CD8-positive, alpha-beta memory T cell (primary cell): ENCODE measurements around the gene TRPC5OS. TPM values are rescaled to one million over a fixed set of nuclear protein-coding genes. Genes with fewer than 3 reads are reported as not detected.

Source experiments
- CTCF ChIA-PET: fragments of 350-600 bp; sonication (Branson Sonifier 250); formaldehyde crosslinking; loops from one replicate; lab custom pipeline; 2021; ENCODE audit warnings: antibody characterized with exemption; lab: Charles Lee
- POLR2A ChIA-PET: fragments of 350-600 bp; sonication (Branson Sonifier 250); formaldehyde crosslinking; loops from one replicate; lab custom pipeline; 2021; ENCODE audit warnings: antibody characterized with exemption; lab: Charles Lee
- DNase-seq, 5 donors: peaks; one replicate each; pipeline versions ENCODE4 v3.0.0 to v3.0.0-alpha.2; 2020 to 2022; ENCODE audit warnings: mixed read lengths in 1 of 5
- H3K27ac ChIP-seq: one replicate; pipeline ENCODE4 v1.7.0; 2013; ENCODE audit warnings: low read depth, mild to moderate bottlenecking, low read length, moderate library complexity
- H3K27me3 ChIP-seq: 2 replicates; pipeline ENCODE4 v1.7.0; 2013; ENCODE audit warnings: low read length, mild to moderate bottlenecking; ENCODE audit not compliant: insufficient read depth, poor library complexity, severe bottlenecking
- H3K36me3 ChIP-seq: 2 replicates; pipeline ENCODE4 v1.7.0; 2013; ENCODE audit warnings: mild to moderate bottlenecking, low read length, moderate library complexity; ENCODE audit not compliant: insufficient read depth
- H3K4me1 ChIP-seq: 2 replicates; pipeline ENCODE4 v1.7.0; 2013; ENCODE audit warnings: mild to moderate bottlenecking, low read length, moderate library complexity; ENCODE audit not compliant: insufficient read depth
- H3K4me3 ChIP-seq: 2 replicates; pipeline ENCODE4 v1.7.0; 2013; ENCODE audit warnings: mild to moderate bottlenecking, low read length
- H3K9me3 ChIP-seq: 2 replicates; pipeline ENCODE4 v1.7.0; 2013; ENCODE audit warnings: mild to moderate bottlenecking, low read length
- H3K27ac Mint-ChIP-seq, 8 donors: one replicate each; pipeline ENCODE4 v1.8.0; 2020 to 2021; ENCODE audit warnings: mixed read lengths in 8 of 8, mild to moderate bottlenecking in 6 of 8, inconsistent platforms in 3 of 8, moderate library complexity in 3 of 8
- H3K27me3 Mint-ChIP-seq, 2 donors: one replicate each; pipeline ENCODE4 v1.8.0; 2020 to 2021; ENCODE audit warnings: mixed read lengths in 2 of 2, mild to moderate bottlenecking in 1 of 2, moderate library complexity in 1 of 2
- H3K36me3 Mint-ChIP-seq, 3 donors: one replicate each; pipeline ENCODE4 v1.8.0; 2020 to 2021; ENCODE audit warnings: mixed read lengths in 3 of 3, inconsistent platforms in 1 of 3, mild to moderate bottlenecking in 1 of 3
- H3K4me1 Mint-ChIP-seq, 3 donors: one replicate each; pipeline ENCODE4 v1.8.0; 2020 to 2021; ENCODE audit warnings: mixed read lengths in 3 of 3, inconsistent platforms in 1 of 3, mild to moderate bottlenecking in 1 of 3
- H3K4me3 Mint-ChIP-seq, 7 donors: one replicate each; pipeline ENCODE4 v1.8.0; 2020 to 2021; ENCODE audit warnings: mixed read lengths in 7 of 7, mild to moderate bottlenecking in 6 of 7, moderate library complexity in 4 of 7, inconsistent platforms in 2 of 7
- H3K9me3 Mint-ChIP-seq, 5 donors: one replicate each; pipeline ENCODE4 v1.8.0; 2020 to 2022; ENCODE audit warnings: mixed read lengths in 5 of 5, mild to moderate bottlenecking in 3 of 5, moderate library complexity in 2 of 5, inconsistent platforms in 1 of 5
- polyA plus RNA-seq: library from polyadenylated mRNA; unstranded; fragments of 300-500 nt; fragmentation: Illumina TruSeq; gene quantifications from one replicate; pipeline ENCODE4 v1.2.3, GENCODE V29; 2021
- total RNA-seq, 2 experiments: library from RNA; stranded (reverse); gene quantifications; one replicate each; pipeline ENCODE4 v1.2.3, GENCODE V29; 2021

Gene TRPC5OS
- total and polyA plus RNA-seq, 3 experiments from 2014 or later = not detected

- no peak for DNase-seq
- Histone ChIP-seq H3K4me3 (no peak overlapping the region), H3K36me3 (no peaks in the 10 kb centered on the region), H3K27ac (no peak overlapping the region), H3K4me1 (no peaks in the 10 kb centered on the region), H3K9me3 (no peaks in the 10 kb centered on the region), H3K27me3 (no peaks in the 10 kb centered on the region)
- ChIA-PET CTCF (no interaction called here), POLR2A (no interaction called here)
- Mint-ChIP-seq H3K27ac (no peak overlapping the region), H3K9me3 (no peaks in the 10 kb centered on the region), H3K4me3 (no peak overlapping the region), H3K4me1 (no peaks in the 10 kb centered on the region), H3K27me3 (peaks cover 0 to 5% of the 10 kb centered on the region in 2 donors), H3K36me3 (no peaks in the 10 kb centered on the region)
Observed at GRCh38 chrX:111877681-111878080, 1.7 kb downstream of the TRPC5OS start.

- H3K4me1 Mint-ChIP-seq = no peaks in the 10 kb centered on the region
- Histone ChIP-seq H3K4me1 (no peaks in the 10 kb centered on the region), H3K4me3 (no peak overlapping the region), H3K9me3 (no peaks in the 10 kb centered on the region), H3K27me3 (no peaks in the 10 kb centered on the region), H3K27ac (no peak overlapping the region), H3K36me3 (no peaks in the 10 kb centered on the region)
- peaks cover 0 to 1% of the 10 kb centered on the region in 2 donors for H3K27me3 Mint-ChIP-seq
- no peak for DNase-seq
- H3K9me3 Mint-ChIP-seq = no peaks in the 10 kb centered on the region
- ChIA-PET POLR2A (no interaction called here), CTCF (no interaction called here)
- no peaks in the 10 kb centered on the region for H3K36me3 Mint-ChIP-seq
- no peak overlapping the region for H3K4me3 Mint-ChIP-seq
- no peak overlapping the region for H3K27ac Mint-ChIP-seq
Observed at GRCh38 chrX:111880735-111881134, 4.8 kb downstream of the TRPC5OS start.

GRCh38 chrX:111881715-111882114 is 5.7 kb downstream of the TRPC5OS start:
- Histone ChIP-seq H3K36me3 (no peaks in the 10 kb centered on the region), H3K27me3 (no peaks in the 10 kb centered on the region), H3K9me3 (no peaks in the 10 kb centered on the region), H3K4me1 (no peaks in the 10 kb centered on the region), H3K27ac (no peak overlapping the region), H3K4me3 (no peak overlapping the region)
- no peak for DNase-seq
- no peaks in the 10 kb centered on the region for H3K36me3 Mint-ChIP-seq
- H3K27ac Mint-ChIP-seq = no peak overlapping the region
- ChIA-PET CTCF (no interaction called here), POLR2A (no interaction called here)
- H3K27me3 Mint-ChIP-seq = peaks cover 0 to 1% of the 10 kb centered on the region in 2 donors
- H3K4me3 Mint-ChIP-seq = no peak overlapping the region
- H3K9me3 Mint-ChIP-seq = no peaks in the 10 kb centered on the region
- H3K4me1 Mint-ChIP-seq = no peaks in the 10 kb centered on the region

GRCh38 chrX:111886678-111887077 is 10.7 kb downstream of the TRPC5OS start:
- H3K27ac Mint-ChIP-seq = no peak overlapping the region
- ChIA-PET CTCF (no interaction called here), POLR2A (no interaction called here)
- no peak overlapping the region for H3K4me3 ChIP-seq
- no peaks in the 10 kb centered on the region for H3K27me3 ChIP-seq
- peak overlapping the region in 1 of 7 donors; percentile 32 for H3K4me3 Mint-ChIP-seq
- DNase-seq = no peak
- H3K9me3 ChIP-seq = no peaks in the 10 kb centered on the region
- no peak overlapping the region for H3K27ac ChIP-seq
- no peaks in the 10 kb centered on the region for H3K4me1 Mint-ChIP-seq
- H3K27me3 Mint-ChIP-seq = no peaks in the 10 kb centered on the region
- H3K9me3 Mint-ChIP-seq = no peaks in the 10 kb centered on the region
- no peaks in the 10 kb centered on the region for H3K36me3 Mint-ChIP-seq
- no peaks in the 10 kb centered on the region for H3K36me3 ChIP-seq
- H3K4me1 ChIP-seq = no peaks in the 10 kb centered on the region

- no peaks in the 10 kb centered on the region for H3K4me1 ChIP-seq
- no peak for DNase-seq
- Mint-ChIP-seq H3K4me1 (no peaks in the 10 kb centered on the region), H3K4me3 (no peak overlapping the region), H3K27ac (no peak overlapping the region), H3K36me3 (no peaks in the 10 kb centered on the region), H3K9me3 (no peaks in the 10 kb centered on the region), H3K27me3 (no peaks in the 10 kb centered on the region)
- no peak overlapping the region for H3K4me3 ChIP-seq
- H3K27ac ChIP-seq = no peak overlapping the region
- ChIA-PET CTCF (no interaction called here), POLR2A (no interaction called here)
- H3K9me3 ChIP-seq = no peaks in the 10 kb centered on the region
- H3K36me3 ChIP-seq = no peaks in the 10 kb centered on the region
- no peaks in the 10 kb centered on the region for H3K27me3 ChIP-seq
Observed at GRCh38 chrX:111888600-111888999, 12.6 kb downstream of the TRPC5OS start.

GRCh38 chrX:111892375-111892774 is 16.4 kb downstream of the TRPC5OS start:
- Histone ChIP-seq H3K27me3 (no peaks in the 10 kb centered on the region), H3K27ac (no peak overlapping the region), H3K4me3 (no peak overlapping the region), H3K4me1 (no peaks in the 10 kb centered on the region), H3K36me3 (no peaks in the 10 kb centered on the region), H3K9me3 (no peaks in the 10 kb centered on the region)
- ChIA-PET CTCF (no interaction called here), POLR2A (no interaction called here)
- Mint-ChIP-seq H3K27me3 (peaks cover 0 to 1% of the 10 kb centered on the region in 2 donors), H3K36me3 (no peaks in the 10 kb centered on the region), H3K9me3 (no peaks in the 10 kb centered on the region), H3K4me1 (no peaks in the 10 kb centered on the region), H3K4me3 (no peak overlapping the region), H3K27ac (no peak overlapping the region)
- no peak for DNase-seq

GRCh38 chrX:111896148-111896547 is 20.2 kb downstream of the TRPC5OS start:
- Histone ChIP-seq H3K27ac (no peak overlapping the region), H3K9me3 (no peaks in the 10 kb centered on the region), H3K4me3 (no peak overlapping the region), H3K4me1 (no peaks in the 10 kb centered on the region), H3K27me3 (no peaks in the 10 kb centered on the region), H3K36me3 (no peaks in the 10 kb centered on the region)
- POLR2A ChIA-PET = no interaction called here
- CTCF ChIA-PET = no interaction called here
- Mint-ChIP-seq H3K36me3 (no peaks in the 10 kb centered on the region), H3K27me3 (peaks cover 0 to 1% of the 10 kb centered on the region in 2 donors), H3K4me1 (no peaks in the 10 kb centered on the region), H3K9me3 (no peaks in the 10 kb centered on the region), H3K27ac (no peak overlapping the region), H3K4me3 (no peak overlapping the region)
- DNase-seq = no peak

GRCh38 chrX:111914398-111915090 is 38.6 kb downstream of the TRPC5OS start:
- H3K4me3 Mint-ChIP-seq = no peak overlapping the region
- Histone ChIP-seq H3K27me3 (no peaks in the 10 kb centered on the region), H3K4me1 (no peaks in the 10 kb centered on the region), H3K27ac (no peak overlapping the region), H3K4me3 (no peak overlapping the region), H3K9me3 (no peaks in the 10 kb centered on the region), H3K36me3 (no peaks in the 10 kb centered on the region)
- peaks cover 0 to 5% (median 0%) of the 10 kb centered on the region in 5 donors for H3K9me3 Mint-ChIP-seq
- H3K36me3 Mint-ChIP-seq = no peaks in the 10 kb centered on the region
- POLR2A ChIA-PET = no interaction called here
- H3K27me3 Mint-ChIP-seq = no peaks in the 10 kb centered on the region
- no peak for DNase-seq
- H3K4me1 Mint-ChIP-seq = no peaks in the 10 kb centered on the region
- no peak overlapping the region for H3K27ac Mint-ChIP-seq
- CTCF ChIA-PET = no interaction called here
